ENCODE measurements around the gene TUBGCP3.

- no peak for TF ChIP-seq CTCF (IDR thresholded peaks at IDR 0.05)
- no peak for TF ChIP-seq POLR2AphosphoS5 (IDR thresholded peaks at IDR 0.05)
- TF ChIP-seq POLR2A (IDR thresholded peaks at IDR 0.05) = no peak
- TF ChIP-seq EP300 (IDR thresholded peaks at IDR 0.05) = no peak
These were observed 41.2 kb upstream of the TUBGCP3 start for GRCh38 chr13:112629161-112629560.
